ENCODE results near the gene ALDH1A1.

GRCh38 chr9:72894342-72894741 lies 58.5 kb downstream of the ALDH1A1 start:
- no peak for TF ChIP-seq POLR2A (IDR thresholded peaks at IDR 0.05)
- no peak for TF ChIP-seq CTCF (IDR thresholded peaks at IDR 0.05 in 4 of 5, conservative IDR thresholded peaks at IDR 0.05 in 1 of 5)
